Thyroid gland (tissue), 4 donors: ENCODE data around the gene PLEKHA6.

Source experiments
- CTCF ChIP-seq, 6 experiments: fragments of 200-600 bp in 3 of 6; fragments of 450-650 bp in 3 of 6; sonication (generic) in 3 of 6; IDR thresholded peaks; one replicate each; pipeline ENCODE4 v1.5.1; 2016 to 2019; ENCODE audit warnings: antibody characterized with exemption in 6 of 6, mild to moderate bottlenecking in 2 of 6, inconsistent platforms in 1 of 6, moderate library complexity in 1 of 6
- POLR2A ChIP-seq, 2 donors: fragments of 450-650 bp; IDR thresholded peaks; one replicate each; pipeline ENCODE4 v1.6.1; 2017; ENCODE audit warnings: antibody characterized with exemption in 2 of 2, mild to moderate bottlenecking in 2 of 2, moderate library complexity in 1 of 2

DNA sequence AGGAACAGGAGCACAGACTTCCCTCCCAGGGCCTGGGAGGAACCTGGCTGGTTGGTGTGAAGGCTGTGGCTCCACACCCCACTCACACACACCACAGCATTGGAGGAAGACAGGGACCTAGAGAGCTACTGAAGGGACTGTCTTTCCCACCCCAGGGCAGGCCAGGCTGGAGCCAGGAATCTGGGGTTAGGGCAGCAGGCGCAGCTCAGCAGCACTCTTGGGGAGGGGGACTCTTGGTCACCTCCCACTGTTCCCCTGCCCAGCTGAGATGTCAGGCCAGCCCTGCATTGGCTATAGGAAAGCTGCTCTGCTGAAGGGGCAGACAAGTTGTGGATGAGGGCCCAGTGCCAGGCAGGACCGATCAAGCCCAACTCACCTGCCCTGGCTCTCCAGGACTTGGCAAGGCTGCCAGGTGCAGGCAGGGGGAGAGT, 1.6 kb upstream of the PLEKHA6 start:
- no peak for TF ChIP-seq CTCF (IDR thresholded peaks at IDR 0.05)
- TF ChIP-seq POLR2A (IDR thresholded peaks at IDR 0.05) = no peak
